Fibroblast of the conjunctiva (primary cell): Measurements from ENCODE around the gene SIVA1.
A peak's percentile ranks its signal among the peaks of the same experiment; 100 is the strongest.

ENCODE experiments used
- DNase-seq: peaks from one replicate; pipeline ENCODE4 v3.0.0-alpha.2; 2010; ENCODE audit warnings: low read depth

The SIVA1 gene

DNA sequence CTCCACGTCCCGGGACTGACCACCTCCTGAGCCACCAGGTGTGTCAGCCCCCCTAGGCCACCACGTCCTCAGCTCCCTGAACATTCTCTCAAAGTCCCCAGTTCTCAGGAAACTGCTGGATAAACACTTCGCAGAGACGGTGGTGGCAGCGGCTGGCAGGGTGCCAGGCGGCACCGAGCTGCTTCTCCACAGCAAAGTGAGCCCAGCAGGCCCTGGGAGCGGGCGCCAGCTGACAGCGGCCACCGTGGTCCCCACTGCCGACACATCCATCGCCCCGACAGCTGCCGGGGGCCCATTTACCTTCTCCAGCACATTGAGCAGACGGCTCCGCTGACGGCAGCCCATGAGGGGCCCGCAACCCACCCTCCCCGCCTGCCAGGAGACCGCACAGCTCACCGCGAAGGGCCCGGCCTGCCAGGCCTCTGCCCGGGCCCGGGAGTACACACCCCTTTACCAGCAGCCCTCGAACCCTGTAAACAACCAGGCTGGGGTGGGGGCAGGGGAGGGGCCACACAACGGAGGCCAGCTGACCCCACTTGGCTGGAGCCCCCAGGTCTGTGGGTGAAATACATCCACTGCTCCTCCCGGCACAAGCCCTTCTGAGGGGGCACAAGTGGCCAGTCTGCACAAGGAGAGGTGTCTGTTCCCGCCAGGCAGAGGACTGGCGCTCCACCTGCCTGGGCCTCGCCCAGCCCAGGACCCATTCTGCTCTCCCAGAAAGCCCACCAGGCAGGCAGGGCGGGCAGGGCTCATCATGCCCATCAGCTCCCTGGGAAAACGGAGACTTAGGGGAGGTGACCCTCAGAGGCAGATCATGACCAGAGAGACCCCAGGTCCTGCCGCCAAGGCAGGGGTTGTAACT is 32.1 kb downstream of the SIVA1 start:
- no peak for DNase-seq

DNA sequence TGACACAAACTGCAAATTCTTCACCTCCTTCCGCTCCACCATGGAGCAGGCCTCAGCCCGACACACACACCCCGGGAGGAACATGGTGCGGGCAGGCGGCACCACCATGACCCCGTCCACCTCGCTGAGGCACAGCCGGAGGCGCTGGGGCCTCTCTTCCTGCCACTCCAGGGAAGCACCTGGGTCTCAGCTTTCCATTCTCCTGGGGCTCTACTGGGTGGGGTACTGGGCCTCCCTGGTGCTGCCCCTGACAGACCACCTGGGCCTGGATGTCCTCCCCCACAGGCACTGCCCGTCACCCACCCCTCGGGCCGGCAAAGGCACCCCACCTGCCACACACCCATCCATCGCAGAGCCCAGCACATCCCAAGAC is 32.7 kb downstream of the SIVA1 start:
- DNase-seq, result no peak

DNA sequence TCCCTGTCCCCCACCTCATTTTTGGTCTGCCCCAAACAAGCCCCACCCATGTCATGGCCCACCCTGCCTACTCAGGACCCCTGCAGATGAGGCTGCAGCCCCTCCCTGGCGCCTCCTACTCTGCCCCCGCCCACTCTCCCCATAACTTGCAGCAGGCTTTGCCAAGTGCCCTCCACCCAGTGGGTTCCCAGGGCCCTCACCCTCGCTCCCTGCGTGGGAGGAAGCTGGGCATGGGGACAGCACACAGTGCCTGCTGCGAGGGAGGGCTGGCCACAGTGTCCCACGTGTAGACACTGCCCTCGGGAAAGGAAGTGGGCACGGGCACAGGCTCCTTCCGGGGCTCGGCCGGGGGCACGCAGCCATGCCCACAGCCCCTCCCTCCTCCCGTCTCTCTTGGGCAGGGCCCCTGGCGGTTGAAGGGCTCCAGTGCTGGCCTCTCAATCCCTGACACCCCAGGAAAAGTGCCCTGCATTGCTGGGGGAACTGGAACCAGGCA is 33.2 kb downstream of the SIVA1 start:
- no peak for DNase-seq

DNA sequence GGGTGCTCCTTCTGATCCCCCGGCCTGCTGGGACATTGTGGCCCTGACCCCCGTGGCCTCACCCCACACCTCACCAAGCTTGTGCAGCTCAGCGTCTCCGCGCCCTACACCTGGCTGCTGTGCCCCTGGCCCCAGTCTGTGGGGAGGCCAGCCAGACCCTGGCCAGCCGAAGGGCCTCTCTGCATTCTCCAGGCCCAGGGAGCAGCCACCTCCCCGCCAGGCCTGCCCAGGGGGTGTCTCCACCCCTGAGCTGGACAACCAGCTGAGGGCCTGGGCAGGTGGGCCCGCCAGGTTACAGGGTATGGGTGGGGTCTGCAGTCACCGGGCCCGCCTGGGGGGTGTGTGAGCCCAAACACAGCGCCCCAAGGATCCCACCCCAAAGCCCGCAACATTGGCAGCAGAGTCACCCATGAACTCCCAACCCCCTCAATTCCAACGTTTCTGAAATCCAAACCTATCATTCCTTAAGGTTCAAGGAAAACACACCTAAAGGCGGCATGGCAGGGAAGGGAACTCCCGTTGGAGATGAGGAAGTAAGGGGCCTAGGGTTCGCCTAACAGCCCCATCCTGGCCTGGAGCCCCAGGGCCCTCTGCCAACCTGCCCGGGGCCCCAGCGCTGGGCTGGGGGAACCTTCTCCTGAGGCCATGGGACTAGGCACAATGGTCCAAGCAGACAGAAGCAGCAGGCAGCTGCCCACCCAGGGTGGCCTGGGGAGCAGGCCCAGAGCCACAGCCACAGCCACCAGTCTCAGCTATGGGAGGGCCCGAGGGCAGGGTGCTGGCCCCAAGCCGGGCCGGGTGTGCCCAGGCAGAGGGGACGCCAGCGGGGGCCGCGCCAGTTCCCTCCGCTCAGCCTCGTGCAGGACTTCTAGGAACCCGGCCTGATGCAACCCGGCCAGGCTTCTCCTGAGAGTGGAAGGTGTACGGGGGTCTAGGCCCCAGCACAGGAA is 34.1 kb downstream of the SIVA1 start:
- no peak for DNase-seq

DNA sequence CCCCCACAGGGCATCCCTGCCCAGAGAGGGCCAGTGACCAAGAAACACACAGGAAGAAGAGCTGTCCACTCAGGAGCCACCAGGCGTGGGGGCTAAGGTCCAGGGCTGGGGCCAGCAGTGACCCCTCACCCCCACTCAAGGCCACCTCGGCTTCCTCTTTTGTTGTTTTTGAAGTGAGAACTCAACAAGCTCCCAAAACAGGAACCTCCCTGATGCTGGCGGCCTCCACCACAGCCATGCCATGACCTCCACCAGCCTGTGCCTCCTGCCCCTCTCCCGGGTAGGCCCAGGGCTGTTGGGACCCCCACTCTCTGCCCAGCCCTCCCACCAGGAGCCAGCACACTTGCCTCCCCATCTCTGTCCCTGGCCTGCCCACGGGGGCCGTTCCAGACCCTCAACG is 34.8 kb downstream of the SIVA1 start:
- DNase-seq, result no peak

DNA sequence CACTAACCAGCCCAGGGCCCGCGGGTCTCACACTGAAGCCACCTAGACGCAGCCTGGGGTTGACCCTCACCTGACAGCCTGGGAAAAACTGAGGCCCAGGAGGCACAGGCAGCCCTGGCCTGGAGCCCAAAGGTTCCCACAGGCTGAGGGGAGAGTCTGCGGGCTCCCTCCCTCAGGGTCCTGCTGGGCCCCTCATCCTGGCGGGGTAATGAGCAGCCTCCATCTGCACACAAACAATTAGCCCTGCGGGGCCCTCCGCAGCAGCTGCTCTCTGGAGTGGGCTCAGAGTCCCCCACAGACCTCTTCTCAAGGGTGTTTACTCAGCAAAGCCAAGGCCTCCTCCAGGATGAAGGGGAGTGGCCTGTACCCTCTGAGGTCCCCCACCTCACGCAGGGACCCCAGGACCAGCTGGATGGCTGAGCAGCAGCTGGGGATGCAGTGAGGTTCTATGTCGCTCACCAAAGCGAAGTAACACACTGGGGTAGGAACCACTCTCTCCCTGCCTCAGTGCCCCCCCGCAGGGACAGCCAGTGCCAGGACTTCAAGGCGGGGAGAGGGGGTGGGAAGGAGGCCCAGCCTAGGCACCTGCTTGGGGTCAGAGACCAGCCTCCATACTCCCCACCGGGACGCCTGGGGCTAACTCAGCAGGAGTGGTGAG is 35.3 kb downstream of the SIVA1 start:
- DNase-seq, result no peak

DNA sequence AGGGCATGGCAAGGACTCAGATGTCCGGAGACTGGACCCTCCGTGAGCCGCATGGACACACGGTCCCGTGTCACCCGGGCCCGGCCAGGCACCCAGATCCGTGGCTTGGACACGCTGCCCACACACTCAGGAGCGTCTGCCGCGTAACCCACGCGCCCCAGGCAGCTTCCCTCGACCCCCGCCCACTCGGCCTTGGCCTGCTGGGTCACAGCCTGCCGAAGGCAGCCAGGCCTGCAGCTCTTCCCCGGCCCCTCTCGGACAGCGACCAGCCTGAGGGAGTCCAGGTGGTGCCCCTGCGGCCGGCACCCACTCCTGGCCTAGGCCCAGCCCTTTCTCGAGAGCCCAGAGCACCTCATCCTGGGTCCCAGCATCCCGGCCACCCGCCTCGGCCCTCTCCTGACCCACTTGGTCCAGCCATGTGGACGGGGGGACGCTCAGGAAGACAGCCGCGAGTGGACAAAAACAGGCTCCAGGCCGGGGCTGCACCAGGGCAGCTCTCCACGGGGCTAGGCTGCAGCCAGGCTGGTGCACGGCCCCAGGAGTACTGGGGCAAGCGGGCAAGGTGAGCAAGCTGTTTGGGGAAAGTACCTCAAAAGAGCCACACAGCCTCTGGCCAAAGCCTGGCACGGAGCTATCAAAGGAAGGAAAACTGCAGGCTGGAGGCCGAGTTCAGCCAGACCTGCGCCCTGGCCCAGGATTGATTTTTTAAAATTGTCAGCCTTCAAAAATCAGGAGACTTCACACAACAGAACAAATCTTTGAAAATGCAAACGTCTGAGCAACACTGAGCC is 36.1 kb downstream of the SIVA1 start:
- DNase-seq, result no peak

DNA sequence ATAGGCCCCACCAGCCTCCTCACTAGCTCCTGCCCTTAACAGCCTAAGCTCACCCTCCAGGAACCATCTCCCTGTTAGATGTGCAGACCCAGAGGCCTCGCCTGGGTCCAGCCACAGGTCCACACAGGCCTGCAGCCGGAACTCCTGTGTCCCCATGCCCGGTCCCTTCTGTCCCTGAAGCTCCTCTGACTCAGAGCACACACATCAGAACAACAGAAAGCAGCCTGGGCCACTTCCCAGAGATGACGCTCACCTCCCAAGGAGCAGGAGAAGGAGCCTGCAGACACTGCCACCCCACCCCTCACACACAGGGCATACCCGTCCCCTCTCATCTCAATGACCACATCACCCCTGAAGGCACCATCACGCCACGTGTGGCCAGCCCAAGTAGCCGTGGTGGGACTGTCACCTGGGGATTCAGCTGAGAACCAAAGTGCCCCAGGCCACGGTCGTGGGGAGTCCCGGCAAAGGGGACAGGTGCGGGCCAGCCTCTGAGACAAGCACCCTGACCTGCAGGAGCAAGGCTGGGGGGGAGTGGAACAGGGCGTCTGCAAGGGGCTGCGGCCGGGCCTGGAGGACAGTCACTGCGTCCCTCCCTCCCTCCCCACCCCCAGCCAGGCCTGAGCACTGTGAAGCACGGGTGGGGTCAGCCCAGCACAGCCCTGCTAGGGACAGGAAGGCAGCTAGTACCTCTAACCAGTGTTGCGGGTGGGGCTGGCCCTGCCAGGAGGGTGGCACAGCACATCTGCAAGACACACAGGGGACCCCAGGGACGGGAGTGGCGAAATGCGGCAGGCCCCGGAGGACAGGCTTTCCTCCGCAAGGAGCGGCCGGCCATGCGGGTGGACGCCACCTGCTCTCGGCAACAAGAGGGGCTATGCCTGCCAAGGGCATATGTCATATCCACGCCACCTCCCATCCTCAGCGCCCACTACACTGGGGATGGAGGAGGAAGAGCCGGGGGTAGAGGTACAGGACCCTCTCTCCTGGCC is 37.1 kb downstream of the SIVA1 start:
- DNase-seq, result no peak

DNA sequence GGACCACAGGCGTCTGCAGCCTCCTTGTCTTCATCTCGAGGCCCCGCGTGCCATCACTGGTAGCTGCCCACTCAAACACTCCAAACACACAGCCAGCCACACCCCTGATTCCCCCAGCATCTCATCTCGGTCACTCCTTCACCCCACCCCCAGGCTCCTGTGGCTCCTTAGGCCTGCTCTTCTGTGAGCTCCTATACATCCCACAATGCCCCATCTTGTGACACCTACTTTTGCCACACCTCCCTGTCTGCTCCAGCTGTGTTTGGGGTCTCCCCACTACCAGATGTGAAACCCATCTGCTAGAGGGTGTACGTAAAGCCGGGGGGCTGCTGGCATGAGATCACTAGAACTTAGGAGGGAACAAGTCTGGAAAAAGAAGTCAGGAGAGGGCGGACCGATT is 38.5 kb downstream of the SIVA1 start:
- no peak for DNase-seq

DNA sequence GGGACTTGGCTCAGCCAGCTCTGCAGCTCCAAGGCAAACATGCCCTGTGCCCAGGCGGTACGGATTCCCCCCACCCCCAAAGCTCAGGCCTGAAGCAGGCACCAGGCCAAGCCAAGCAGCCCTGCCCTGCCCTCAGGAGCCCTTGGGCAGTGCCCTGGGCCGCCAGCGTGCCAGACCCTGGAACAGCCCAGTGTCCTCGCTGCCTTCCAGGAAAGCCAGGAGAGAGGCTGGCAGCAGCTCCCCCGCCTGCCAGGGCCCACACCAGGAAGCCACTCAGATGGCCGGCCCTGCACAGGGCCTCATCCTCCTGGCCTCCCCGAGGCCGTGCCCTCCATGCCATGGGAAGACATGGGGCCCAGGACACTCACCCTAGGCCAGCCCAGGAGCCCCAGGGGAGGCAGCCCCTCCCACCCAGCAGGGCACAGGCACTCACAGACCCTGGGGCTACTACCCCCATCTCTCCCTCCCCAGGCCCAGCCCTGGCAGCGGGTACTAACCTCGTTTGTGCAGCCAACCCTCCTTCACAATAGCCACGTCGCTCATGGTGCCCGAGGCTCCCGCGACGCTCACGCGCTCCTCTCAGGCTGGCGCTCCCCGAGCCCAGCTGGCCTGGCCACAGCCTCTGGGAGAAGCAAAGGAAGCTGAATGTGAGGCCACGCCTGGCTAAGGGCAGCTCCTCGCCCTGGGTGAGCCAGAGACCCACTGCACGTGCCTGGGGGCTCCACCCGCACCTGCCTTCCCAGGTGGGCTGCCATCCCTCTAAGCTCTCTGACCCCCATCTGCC is 39.3 kb downstream of the SIVA1 start:
- no peak for DNase-seq

DNA sequence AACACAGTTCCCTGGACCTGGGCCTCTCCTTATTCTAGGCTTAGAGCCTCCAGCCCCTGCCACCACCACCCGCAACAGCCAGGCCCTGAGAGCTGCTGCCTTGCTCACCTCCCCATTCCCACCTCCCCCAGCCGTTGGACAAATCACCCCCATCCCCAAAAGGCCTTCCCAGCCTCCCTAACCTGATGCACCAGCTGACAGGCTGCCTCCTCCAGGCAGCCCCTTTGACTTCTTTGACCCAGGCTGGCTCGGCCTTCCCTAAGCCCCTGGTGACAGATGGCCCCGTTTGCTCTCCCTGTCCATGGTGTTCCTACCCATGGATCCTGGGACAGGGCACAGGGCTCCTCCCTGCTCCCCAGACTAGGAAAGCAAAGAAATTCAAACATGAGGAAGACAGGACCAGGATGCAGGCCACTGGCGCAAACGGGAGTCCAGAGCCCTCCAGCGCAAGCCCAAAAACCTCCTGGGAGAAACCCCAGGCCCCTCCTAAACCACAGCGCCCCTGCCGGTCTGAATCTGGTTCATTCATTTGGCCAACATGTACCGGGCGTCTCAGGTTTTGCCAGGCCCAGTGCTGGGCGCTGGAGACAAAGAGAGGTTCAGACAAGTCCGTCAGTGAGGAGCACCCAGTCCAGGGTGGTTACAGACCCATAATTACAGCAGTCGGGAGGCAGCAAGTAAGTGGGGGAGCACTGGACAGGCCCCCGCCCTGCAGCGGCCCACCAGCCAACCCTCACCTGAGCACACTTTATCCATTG is 40.2 kb downstream of the SIVA1 start:
- no peak for DNase-seq

DNA sequence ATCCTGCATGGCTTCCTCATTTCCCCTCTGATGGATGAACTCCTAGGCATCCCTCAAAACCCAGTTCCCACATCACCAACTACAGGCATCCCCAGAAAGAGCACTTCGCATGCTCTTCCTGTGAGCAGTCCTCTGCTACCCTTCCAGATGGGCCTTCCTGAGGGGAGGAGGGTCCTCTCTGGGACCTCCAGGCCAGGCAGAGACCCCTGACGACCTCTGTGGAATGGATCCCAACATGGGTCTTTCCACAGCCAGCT is 40.7 kb downstream of the SIVA1 start:
- DNase-seq, result no peak

DNA sequence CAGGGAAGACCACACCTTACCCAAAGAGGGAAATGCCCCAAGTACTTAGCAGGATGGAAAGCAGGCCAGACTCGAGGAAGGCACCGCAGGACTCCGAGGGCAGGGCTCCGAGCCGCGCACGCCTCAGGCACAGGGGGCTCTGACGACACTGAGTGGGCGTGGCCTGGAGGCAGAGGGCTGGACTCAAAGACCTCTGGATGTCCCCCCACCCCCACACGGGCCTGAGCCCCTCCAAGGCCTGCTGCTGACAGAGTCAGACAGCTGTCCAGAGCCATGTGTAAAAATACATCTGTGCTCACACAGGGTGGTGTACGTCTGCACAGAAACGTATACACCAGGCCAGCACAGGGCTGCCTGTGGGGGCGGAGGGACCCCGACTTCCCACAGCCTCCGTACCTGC is 41.2 kb downstream of the SIVA1 start:
- peak; percentile 43 for DNase-seq

DNA sequence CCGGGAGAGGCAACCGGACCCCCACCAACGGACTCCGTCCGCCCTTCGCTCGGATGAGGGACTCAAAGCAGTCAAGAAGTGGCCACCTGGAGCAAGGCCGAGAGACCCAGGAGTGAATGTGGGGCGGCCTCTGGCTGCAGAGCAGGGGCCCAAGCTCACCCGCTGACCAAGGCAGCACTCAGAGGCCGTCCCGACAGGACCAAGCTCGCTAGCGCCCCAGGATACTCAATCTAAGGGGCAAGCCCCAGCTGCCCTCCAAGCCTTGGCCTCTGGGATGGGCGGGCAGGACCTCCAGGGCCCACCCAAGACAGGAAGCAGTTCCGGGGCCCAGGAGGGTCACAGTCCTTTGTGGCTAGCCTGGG is 41.7 kb downstream of the SIVA1 start:
- DNase-seq, result no peak

DNA sequence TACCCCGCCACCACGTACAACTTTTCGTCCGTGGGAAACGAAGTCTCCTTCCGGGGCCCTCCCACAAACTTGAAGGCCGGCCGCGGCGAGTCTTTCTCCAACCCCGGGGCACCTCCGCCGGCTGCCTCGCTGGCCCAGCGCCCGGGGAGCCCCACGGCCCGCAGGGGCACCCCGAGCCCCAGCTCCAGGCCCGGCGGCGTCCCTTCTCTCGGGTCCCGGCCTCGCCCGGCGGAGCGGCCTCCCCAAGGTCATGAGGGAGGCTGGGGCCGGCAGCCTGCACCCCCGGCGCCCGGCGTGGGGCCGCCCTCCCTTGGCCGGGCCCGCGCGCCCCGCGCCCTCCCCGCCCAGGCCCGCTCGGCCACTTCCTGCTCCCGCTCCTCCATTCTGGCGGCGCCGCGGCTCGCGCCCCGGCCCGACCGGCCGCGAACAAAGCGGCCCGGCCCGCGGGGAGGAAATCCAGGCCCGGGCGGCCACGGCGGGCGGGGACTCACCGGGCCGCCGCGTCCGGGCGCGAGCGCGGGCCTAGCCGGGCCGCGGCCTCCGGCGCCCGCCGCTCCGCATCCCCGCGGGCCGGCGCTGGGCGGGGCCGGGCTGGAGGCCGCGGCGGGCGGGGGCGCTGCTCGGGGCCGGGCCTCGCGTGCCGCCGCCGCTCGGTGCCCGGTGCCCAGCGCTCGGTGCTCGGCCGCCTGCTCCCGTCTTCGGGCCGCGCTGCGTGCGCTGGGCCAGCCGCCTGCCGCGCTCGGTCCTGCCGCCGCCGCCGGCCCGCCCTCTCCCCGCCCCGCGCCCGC is 42.2 kb downstream of the SIVA1 start, which contains the start of gene AKT1:
TSS of gene AKT1 (minus strand) at position 756 of the 788 bp plus-strand sequence. CDS start 3,105 bp downstream, outside the sequence.
- DNase-seq, result no peak

DNA sequence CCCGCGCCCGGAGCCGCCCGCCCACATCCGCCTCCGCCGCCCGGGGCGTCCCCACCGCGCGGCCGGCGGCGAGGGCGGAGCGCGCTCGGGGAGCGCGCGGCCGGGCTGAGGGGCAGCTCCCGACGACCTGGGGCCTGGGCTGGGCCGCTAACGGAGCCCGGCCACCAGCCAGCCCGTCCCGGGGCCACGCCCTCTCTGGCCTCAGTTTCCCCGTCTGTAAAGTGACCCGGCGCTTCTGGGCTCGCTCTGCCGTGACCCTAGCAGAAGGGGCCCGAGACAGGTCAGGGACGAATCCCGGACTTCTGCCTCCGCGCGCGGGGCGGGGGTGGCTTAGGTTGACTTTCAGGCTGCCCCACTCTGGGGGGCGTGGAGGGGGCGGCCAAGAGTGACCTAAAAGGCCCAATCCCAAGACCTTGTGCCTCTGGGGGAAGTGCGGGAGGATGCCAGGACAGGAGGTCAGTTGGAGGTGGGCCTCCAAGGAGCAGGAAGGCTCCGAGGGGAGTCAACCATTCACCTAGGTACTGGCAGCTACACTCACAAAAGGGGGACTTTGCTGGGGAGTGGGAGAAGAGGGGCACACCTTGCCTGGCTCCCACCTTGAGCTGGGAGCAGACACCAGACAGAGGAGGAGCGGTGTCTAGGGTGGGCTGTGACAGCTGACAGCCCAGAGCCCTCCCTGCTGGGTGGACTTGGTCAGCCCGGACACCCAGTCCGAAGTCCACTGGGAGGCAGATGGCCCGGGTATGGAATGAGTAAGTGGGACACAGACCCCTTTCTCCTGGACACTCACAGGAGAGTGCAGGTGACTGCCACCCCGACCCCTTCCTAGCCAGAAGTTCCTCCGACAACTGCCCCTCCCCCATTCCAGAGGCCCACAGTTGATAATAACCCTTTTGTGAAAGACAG is 43.1 kb downstream of the SIVA1 start:
- no peak for DNase-seq

DNA sequence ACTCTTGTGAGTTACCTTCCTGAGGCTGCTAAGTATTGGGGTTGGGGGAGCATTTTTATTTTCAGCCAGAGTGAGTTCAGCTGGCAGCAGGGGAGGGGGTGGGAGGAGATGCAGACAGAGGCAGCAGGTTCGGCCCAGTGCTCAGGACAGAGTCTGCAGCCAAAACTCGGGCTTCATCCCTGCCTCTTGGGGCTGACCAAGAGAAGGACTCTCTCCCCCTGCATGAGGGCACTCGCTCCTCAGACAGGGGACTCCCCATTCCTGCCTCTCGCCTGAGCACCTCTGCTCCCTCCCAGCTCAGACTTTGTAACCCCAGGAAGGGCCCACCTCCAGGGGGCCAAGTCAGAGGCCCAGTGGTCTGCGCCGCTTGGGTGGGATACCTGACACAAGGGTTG is 43.7 kb downstream of the SIVA1 start:
- no peak for DNase-seq
